ENCODE results near the gene CISD3.

CISD3 gene

DNA sequence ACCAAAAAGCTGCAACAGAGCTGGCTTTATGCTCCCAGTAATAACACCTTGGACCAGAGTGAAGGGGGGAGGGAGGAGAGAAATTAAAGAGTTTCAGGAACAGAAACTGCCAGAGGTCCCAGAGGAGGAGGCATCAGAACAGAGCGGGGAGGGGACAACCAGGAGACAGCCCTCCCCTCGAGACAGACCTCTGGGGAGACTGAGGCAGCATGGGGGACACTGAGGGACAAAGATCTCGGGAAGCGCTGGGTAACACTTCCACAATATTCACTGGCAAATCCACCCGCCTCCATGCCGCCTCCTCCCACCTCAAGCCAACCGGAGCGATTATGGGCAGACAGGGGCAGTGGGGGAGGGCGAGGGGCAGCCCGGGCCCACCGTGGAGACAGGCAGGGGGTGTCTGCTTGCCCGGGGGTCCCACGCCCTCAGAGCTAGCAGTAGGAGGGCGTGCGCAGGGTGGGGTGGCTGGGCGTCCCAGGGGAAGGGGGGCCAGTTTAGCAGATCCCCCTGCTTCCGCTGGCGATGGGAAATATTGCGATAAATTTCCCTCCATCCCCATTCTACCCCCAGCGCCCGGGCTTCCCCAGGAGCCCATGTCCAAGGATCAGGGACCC lies 16.8 kb downstream of the CISD3 start:
- no peak for DNase-seq

DNA sequence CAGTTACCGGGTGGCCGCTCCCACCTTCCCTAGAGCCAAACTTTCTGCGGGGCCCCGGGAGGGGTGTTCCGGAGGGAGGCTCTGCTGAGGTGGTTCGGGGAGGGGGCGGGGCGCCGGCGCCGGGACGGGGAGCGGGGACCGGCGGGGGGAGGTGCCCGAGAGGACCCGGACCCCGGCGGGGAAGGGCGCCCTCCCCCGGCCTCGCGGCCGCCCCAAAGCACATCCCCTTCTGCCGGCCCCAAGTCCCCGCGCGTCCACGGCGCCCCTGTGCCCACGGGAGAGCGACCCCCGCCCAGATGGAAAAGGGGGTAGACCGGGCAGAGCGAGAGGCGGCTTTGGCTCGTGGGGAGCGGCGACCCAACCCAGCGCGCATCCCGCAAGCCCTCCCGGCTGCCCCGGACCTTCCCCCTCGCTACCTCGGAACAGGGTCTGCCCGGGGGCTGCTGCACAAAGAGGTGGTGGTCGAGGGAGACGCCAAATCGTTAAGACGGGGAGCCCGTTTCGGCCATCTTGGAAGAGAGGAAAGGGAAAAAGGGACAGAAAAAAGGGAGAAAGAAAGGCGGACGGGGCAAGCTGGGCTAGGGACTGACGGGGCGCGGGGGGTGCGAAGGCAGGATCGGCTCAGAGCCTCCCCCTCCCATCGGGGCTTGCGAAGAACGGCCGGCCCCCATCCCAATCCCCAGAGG lies 17.5 kb downstream of the CISD3 start:
- peak; percentile 43 for DNase-seq

DNA sequence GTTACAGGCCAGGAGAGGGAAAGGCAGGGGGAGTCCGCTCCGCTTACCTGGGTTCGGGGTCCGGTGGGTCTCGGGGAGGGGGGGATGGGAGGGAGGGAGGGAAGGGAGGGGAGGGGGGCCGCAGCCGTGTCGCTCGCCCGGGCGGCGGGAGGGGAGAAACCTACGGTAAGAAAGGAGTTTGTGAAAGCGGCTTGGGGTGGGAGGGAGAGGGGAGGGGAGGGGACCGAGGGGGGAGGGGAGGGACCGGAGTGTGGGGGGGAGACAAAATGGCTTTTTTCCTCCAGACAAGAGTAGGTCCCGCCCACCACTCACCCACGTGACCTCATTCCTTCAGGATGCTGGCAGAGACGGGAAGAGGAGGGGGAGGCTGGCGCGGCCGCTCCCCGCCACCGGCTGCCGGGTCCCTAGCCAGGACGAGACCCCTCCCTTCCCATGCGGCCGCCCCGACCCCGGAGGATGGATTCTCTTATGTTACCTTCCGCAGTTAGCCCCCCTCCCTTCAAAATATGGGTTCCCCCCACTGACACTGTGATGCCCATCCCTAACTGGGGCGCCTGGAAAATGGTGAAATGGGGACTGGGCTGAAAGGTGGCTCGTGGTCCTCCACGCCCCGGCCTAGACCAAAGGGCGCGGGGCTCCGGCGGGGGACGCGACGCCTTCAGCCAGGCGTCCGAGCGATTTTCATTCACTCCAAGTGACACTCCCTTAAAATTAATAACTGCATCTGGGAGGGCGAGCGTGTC lies 18.2 kb downstream of the CISD3 start, which contains the start of gene PCGF2:
PCGF2 (minus strand) TSS at position 188 of the 743 bp plus-strand sequence. CDS start 7,934 bp downstream, outside the sequence.
- DNase-seq = peak; percentile 96

DNA sequence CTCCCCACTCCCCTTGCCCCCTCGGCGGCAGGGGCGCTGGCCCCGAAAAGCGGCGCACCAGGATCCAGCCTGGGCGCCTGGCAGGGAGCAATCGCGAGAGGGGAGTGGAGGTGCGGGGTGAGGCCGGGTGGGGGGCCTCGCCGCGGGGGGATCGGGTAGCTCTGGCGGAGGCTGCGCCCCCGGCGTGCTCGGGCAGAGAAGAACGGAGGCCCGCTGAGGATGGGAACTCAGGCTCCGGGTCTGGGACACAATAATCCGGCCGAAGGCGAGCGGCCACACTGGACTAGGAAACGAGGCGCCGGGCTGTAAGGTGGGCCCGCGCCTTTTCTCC lies 18.7 kb downstream of the CISD3 start:
- DNase-seq = no peak

DNA sequence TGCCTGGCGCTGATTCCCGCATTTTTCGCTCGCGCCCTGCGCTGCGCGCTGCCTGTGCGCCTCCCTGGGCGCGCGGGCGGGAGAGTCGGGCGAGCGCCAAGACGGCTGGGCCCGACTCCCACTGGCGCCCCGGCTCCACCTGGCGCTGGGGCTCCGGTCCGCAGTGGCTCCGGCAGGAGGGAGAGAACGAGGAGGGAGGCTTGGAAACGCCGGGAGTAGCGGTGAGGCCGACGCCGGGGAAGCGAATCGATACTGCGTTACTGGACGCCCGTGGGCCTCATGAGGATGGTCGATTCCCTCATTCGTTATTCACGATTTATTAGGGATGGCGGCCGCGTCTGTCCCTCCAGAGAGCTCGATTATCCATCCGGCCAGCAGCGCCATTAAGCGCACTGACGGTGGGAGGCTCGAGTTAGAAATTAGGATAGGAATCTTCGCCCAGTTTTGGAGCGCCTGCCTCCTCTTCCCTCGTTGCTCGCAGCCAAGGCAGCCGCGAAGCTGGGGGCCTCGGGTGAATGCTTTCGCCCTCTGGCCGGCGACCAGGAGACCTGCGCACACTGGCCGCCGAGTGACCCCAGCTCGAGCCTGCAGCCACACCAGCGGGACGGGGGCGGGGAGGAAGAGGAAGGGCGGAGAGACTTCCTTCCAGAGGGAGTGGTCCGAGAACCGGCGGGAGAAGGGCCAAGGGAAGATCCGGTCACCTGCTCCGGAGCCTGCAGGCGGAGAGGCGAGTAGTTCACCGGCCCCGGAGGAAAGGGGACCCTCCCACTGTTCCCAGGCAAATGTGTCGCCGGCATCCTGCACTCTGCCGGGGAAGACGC lies 19.3 kb downstream of the CISD3 start:
- DNase-seq = peak; percentile 51

DNA sequence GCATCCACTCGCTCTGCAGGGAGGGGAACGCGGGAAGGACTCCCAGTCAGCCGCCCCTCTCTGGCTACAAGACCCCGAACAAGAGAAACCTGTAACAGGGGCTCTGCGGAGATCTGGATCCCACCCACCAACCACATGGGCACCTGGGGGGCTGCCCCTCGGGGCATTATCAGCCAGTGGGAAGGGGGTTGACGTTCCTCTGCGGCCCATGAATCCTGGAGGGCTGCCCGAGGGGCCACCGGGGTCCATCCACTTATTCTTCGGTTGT lies 19.8 kb downstream of the CISD3 start:
- no peak for DNase-seq

DNA sequence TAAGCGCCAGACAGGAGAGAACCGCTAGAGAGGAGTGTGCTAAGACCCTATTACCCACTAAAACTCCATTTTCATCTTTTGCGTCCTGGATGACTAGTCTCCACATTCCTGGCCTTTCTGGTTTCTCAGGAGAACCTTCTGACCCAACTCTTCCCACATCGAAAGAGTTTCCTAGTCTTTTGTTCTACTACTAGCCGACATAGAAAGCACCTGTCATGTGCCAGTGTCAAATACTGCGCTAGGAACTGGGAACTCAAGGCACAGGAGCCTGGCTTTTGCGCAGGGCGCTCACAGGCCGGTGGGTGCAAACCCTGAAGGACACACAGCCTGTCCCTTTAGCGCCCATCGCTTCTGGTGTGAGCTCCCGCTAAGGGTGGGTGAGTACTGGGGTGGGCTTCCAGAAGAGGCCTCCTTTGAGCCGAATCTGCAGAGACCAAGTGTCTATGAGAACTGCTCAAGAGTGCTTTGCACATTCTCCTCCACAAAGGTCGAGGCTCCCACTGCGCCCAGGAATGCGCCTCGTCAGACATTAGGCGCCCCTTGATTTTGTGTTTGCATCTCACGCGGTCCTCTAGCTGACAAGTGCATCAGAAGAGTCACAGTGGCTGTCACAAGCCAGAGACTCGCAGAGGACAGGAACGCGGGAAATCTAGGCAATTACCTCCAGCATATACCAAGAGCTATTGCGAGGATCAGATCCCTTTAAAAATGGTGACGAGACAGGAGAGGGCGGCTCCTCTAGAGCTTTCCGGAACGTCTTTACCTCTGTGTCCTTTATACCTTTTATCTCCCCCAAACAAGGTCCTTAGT lies 20.4 kb downstream of the CISD3 start:
- DNase-seq = no peak

DNA sequence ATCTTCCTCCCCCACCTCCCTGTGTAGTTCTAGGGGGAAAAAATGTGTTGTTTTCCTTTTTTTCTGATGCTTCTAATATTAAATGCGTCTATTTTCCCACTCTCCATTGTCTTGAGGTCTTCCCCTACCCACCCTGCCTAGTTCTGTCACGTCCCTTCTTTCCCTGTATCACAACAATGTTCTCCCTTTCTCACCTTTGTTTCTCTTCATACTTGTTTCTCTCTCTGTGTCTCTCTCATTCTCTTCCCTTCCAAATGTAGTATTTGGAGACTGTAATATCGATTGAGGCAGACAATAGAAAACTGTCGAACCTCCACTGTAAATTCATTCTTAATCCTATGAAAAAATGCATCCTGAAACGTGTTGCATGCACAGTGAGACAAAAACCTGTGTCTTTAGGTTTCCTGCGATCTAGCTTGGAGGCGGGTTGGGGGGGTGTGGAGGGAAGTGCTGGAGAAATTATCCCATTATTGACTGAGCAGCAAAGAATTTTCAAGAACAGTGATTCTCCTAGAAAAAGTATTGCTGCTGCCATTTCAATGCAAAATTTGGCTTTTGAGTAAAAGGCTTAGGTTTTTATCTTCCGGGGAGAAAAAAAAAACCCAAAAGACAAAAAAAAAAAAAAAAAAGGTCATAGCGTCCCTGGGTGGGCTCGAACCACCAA lies 21.1 kb downstream of the CISD3 start:
- DNase-seq = no peak

DNA sequence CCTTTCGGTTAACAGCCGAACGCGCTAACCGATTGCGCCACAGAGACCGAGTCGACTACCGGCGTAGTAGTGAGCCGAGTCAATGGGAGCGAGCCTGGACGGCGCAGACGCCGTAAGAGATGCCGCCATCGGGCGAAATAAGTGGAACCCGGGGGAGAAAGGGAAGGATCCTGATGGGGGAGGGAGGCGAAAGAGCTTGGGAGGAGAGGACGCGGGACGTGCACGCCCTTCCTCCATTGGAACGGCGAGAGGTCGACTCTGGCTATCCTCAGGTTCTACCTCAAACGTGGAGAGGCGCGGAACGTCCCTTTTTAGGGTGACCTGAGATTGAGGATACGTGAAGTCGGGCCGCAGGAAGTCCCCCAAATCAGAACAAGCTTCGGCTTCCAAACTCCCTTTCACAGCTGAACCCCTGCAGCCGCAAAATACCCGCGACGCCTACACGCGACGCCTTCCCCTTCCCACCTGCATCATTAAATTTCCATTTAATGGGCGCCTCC lies 21.7 kb downstream of the CISD3 start:
- peak; percentile 66 for DNase-seq

DNA sequence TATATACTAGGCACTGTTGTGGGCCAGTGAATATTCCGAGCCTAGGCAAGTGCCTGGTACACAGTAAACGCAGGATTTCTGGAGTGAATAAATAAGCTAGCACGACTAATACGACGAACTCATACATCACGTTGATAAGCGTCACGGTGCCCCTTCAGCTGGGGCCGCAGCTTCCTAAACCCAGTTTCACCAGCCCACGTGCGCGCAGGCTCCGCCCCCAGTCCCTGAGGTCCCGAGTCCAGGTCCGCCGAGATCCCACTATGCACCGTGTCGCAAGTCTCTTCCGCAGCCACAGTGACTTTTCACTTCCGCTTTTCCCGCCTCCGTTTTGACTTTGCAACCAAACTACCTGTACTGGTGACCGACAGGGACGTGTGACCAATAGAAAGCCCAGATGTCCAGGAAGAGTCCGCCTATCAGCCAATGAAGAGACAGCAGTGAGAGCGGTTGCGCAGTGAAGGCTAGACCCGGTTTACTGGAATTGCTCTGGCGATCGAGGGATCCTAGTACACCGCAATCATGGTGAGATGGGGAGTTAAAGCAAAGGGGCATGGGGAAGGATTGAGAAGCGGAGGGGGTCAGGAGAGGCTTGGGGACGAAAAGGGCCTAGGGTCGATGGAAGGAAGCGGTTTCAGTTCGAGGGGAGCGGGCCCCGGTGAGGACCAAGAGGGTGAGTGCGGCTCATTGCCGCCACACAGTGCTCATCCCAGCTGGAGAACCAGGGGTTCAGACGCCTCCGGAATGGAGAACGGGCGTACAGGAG lies 22.3 kb downstream of the CISD3 start, which contains the start of gene PSMB3:
PSMB3 (plus strand) TSS at position 434 of the 763 bp plus-strand sequence; CDS start at position 520, 86 bp downstream.
- peak; percentile 99 for DNase-seq

DNA sequence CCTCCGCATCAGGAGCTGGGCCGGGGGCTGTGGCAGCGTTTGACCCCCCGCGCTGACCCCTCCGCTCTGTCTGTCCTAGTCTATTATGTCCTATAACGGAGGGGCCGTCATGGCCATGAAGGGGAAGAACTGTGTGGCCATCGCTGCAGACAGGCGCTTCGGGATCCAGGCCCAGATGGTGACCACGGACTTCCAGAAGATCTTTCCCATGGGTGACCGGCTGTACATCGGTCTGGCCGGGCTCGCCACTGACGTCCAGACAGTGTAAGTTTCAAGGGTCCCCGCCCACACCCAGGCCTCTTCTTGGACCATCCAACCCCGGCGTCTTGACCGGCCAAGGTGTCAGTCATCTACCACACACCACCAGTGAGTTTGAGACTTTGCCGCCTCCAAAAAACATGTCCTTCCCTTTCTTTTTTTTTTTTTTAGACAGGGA lies 22.9 kb downstream of the CISD3 start:
- no peak for DNase-seq

DNA sequence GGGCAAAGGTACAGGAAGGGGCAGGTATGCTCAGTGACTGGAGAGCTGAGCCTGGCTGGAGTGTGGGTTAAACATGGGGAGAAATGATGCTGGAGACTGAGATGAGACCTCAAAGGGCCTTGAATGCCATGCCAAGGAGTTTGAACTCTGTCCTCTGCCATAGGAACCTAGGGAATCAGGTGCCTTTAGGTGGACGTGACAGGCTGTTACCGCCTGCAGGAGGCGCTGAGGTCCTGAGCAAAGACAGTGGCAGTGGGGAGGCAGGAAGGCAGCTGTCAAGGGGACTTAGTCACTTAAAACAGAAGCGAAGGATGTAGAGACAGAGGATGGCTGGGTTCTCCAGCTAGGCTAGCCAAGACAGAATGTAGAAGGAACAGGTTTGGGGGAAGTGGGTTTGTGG lies 31.5 kb downstream of the CISD3 start:
- DNase-seq = no peak

DNA sequence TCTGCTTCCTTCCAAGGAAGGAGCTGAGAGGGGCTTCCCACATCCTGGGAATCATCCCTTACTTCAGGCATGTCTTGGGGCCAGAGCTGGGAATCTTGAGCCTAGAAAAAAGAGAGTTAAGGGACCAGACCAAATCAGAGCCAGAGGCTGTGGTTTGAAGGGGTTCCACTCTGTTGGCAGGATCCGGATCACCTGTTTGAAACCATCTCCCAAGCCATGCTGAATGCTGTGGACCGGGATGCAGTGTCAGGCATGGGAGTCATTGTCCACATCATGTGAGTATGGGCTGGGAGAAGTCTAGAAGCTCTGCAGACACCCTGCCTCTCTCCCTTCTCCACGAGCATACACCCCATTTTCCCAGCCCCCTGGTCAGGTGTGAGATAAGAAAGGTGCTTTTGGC lies 32.1 kb downstream of the CISD3 start:
- DNase-seq = no peak

DNA sequence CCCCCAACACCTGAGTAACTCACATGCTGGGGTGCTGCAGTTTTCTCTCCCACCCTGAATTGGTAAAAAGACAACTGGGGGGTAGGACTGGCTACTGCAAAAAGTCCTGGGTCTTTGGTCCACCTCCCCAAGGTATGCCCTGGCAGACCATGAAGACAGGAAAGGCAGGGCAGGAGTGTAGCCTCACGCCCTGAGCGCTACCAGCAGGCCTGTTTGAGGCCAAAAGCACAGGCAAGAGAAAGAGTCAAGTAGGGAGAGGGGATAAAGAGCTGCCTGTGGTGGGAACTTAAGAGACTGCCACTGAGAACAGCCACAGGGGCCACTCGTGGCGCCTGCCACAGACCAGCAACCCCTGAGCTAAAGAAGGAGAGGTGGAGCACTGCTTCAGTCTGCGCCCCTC lies 36.2 kb downstream of the CISD3 start:
- no peak for DNase-seq

DNA sequence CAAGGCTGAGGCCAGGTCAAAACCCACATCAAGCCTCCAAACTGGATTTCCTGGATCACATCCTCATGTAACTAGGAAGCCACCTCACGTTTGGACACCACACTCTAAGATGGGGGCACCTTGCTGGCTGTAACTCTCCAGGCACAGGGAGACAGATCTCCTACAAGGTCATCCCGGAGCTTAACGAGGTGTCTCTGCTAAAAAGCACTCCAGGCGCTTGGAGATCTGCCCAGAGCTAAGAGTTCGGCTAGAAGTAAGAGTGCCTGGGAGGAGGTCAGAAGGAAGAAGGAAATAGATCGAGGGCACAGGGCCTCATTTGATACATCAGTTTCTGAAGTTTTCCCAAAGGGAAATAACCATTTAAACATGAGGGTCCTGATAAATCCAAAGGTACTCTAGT lies 38.3 kb downstream of the CISD3 start:
- DNase-seq = no peak

DNA sequence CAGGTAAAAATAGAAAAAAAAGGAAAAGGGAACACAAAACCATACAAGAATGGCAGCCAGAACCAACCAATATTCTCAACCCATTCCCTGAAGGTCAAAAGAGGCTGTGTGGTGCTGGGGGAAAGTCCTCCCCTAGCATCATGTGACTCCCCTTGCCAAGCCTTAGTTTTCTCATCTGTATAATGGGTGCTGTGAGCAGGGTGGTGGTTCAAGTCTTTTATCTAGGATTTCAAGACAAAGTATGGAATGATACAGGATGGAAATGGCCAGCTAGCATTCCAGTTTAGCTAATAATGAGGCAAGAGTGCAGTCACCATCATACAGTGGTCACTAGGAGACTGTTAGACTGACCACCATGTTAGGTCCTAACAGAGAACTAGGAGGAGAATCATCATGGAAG lies 43.1 kb downstream of the CISD3 start:
- DNase-seq = no peak

DNA sequence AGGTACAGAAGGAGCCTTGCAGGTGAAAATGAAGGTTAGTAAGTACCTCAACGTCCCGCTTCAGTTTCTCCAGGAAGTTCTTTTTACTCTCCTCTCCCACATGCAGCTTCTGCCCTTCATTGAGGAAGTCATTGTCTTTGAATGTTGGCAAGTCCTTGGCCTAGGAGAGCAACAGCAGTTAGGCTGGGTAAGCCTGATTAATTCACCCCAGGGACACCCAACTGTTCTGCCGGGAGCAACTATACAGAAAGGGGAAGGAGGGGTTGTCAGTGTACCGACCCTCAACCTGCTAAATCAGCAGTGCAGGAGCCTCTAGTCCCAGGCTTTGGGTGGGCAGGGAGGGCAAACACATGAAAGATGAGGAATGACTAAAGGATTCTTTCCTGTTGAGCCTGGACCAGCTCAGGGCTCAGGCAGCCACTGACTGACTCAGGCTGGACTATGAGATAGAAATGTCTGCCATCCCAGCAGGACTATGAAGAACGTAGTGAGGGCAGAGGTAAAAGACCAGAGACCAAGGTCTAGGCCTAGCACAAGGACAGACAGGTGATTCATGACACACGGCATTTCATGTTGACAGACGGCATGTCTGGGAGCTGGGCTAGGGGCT lies 47.6 kb downstream of the CISD3 start:
- no peak for DNase-seq

DNA sequence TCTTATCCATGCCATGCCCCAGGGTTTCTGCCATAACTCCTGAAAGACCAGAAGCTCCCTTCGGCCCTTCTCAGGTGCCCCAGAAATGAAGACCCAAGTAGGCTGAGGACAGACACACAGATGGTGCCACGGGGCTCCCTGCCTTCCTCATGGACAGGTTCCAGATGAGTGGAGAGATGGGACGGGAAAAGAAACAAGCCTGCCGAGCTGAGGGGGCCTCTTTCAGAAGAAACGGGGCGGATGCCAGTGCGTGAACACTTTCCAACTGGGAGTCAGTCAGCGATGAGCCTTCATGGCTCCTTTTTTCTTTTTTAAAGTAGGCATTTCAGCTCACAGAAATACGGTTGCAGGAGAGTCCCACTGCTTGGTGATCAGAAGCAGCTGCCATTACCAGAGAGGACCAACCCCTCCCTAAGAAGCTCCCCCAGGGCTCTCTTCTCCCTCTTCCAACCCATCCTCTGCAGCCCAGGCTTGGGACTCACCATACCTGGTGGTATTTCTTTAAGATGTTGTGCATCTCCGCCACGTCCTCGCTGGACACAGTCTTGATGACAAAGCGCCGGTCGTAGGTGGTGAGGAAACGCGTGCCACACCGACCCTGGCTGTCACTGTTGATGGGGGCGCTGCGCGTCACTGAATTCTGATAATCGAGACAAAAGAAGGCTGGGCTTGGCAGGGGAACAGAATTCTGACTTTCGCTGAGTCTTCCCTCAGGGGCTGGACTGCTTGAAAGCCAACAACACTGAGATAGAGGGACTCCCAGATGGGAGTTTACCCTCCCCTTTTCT lies 50.0 kb downstream of the CISD3 start:
- DNase-seq = no peak

DNA sequence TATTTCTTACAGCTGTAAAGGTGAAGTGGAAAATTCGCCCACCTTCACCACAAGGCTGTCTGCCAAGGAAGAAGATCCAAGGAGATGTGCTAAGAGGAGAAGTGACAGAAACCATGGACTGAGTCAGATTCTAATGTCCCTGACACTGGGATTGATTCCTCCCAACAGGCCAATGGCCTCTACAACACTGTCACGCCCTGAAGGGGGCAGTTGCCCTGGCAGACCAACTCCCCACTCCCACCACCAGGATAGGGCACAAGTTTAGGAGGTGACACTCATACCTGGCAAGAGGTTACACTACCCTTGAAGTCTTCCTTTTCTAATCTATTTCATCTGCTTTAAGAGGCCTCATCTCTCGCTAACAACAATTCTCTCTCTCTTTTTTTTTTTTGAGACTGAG lies 53.1 kb downstream of the CISD3 start:
- no peak for DNase-seq

Data from NCI-H2171 (cell line).